Activated T-cell treated with anti-CD3 and anti-CD28 coated beads for 48 hours (primary cell): ENCODE data around the gene SLC39A9.
A peak's percentile ranks its signal among the peaks of the same experiment; 100 is the strongest.
"Not testable (repeated sequence)": the region's sequence is repeated elsewhere in the genome, so short reads cannot be mapped to it uniquely, and the experiment has no call there.

Experiments
- DNase-seq: peaks from one replicate; pipeline ENCODE4 v3.0.0-alpha.2; 2020; ENCODE audit warnings: low read depth

Gene SLC39A9

DNA sequence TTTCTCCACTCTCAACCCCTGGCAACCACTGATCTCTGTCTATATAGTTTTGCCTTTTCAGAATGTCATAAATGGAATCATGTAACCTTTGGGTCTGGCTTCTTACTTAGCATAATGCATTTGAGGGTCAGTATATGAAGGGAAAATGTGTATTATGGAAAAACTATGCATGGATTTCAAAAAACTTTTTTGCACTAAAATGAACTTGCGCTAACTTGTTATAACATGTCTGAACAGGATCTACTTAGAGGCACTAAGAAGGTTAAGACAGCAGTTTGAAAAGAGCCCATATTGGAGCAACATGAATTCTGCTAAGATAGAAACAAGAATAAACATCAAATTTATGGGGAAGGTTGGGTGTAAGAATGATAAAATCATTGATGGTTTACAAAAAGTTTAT is 29.1 kb downstream of the SLC39A9 start:
- DNase-seq = no peak

DNA sequence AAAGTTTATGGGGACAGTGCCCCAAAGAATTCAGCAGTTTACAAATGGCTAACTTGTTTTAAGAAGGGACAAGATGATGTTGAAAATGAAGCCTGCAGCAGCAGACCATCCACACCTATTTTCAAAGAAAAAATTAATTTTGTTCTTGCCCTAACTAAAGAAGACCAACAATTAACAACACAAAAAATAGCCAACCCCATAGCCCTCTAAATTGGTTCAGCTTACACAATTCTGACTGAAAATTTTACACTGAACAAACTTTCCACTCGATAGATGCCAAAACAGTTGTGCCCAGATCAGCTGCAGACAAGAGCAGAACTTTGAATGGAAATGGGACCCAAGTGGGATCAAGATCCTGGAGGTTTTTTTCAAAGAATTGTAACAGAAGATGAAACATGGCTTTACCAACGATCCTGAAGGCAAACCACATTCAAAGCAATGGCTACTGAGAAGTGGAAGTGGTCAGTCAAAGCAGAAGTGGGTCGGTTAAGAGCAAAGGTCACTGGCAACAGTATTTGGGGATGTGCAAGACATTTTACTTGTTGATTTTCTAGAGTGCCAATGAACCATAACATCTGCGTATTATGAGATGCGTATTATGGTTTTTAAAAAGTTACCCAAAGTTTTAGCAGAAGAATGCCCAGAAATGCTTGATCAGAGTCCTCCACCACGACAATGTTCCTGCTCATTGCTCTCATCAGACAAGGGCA is 30.0 kb downstream of the SLC39A9 start:
- no peak for DNase-seq

DNA sequence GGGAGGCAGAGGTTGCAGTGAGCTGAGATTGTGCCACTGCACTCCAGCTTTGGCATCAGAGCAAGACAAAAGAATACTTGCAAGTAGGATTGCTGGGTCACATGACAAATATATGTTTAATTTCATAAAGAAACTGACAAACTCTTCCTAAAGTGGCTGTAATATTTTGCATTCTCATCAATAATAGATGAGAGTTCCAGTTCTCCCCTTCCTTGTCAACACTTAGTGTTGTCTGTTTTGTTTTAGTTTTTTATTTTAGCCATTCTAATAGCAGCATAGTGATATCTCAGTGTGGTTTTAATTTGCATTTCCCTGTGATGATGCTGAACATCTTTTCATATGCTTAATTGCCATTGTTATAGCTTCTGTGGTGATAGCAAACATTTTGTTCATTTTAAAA is 31.2 kb downstream of the SLC39A9 start:
- no peak for DNase-seq

DNA sequence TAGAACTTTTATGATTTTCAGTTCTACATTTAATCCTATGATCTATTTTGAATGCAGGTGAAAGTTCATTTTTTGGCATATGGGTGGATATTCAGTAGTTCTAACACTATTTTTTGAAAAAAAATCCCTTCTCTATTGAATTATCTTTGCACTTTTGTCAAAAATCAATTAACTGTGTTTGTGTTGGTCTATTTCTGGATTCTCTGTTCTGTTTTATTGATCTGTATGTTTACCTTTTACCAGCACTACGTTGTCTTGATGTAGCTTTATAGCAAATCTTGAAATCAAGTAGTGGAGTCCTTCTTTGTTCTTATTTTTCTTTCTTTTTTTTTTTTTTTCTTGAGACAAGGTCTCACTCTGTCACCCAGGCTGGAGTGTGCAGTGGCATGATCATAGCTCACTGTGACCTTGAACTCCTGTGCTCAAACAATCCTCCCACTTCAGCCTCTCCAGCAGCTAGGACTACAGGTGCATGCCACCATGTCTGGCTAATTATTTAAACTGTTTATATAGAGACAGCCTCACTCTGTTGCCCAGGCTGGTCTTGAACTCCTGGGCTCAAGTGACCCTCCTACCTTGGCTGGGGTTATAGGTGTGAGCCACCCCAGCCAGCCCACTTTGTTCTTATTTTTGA is 31.9 kb downstream of the SLC39A9 start:
- DNase-seq = no peak

DNA sequence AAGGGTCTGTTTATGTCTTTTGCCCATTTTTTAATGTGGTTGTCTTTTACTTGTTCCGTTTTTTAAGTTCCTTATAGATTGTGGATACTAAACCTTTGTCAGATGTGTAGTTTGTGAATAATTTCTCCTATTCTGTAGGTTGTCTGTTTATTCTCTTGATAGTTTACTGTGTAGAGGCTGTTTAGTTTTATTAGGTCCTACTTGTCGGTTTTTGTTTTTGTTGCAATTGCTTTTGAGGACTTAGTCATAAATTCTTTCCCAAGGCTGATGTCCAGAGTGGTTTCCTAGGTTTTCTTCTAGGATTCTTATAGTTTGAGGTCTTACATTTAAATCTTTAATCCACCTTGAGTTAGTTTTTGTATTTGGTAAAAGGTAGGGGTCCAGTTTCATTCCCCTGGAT is 33.9 kb downstream of the SLC39A9 start:
- no peak for DNase-seq

DNA sequence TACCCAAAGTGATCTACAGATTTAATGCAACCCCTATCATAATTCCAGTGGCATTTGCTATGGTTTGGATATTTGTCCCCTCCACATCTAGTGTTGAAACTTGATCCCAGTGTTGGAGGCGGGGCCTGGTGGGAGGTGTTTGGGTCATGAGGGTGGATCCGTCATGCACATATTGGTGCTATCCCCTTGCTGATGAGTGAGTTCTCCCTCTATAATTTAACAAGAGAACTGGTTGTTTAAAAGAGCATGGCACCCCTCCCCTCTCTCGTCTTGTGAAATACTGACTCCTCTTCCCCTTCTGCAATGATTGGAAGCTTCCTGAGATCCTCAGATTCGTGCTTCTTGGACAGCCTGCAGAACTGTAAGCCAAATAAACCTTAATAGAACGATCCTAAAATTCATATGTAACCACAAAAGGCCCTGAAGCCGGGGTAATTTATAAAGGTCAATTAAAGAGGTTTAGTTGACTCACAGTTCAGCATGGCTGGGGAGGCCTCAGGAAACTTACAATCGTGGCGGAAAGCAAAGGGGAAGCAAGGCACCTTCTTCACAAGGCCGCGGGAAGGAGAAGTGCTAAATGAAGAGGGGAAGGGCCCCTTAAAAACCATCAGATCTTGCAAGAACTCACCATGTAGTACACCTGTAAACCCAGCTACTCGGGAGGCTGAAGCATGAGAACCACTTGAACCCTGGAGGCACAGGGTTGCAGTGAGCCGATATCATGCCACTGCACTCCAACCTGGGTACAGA is 41.2 kb downstream of the SLC39A9 start:
- DNase-seq = no peak

DNA sequence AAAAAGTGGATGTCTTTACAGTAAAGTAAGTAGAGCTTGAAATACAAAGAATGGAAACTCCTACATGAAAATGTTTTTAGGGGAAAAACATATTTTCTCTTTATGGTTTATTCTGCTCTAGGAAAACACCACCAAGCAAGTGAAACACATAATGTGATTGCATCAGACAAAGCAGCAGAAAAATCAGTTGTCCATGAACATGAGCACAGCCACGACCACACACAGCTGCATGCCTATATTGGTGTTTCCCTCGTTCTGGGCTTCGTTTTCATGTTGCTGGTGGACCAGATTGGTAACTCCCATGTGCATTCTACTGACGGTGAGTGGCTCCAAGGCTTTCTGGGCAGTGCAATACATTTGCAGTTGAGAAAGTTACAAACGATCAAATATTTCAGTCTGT is 43.5 kb downstream of the SLC39A9 start:
- DNase-seq = no peak

DNA sequence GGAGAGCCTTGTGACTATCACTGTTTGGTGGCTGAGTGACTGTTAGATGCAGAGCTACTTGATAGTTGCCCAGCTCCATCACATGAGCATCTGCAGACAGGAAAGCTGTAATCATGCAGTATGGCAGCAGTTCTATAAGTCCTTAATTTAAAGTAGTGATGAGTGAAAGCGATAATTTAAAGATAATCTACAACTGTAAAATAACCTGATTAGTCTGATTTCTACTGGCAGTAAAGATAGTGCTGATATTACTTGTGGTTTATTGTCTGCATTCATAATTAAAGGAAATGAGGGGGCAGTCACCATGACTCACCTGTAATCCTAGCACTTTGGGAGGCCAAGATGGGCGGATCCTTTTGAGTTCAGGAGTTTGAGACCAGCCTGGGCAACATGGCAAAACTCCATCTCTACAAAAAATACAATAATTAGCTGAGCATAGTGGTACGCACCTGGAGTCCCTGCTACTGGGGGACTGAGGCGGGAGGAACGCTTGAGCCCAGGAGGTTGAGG is 44.9 kb downstream of the SLC39A9 start:
- no peak for DNase-seq

DNA sequence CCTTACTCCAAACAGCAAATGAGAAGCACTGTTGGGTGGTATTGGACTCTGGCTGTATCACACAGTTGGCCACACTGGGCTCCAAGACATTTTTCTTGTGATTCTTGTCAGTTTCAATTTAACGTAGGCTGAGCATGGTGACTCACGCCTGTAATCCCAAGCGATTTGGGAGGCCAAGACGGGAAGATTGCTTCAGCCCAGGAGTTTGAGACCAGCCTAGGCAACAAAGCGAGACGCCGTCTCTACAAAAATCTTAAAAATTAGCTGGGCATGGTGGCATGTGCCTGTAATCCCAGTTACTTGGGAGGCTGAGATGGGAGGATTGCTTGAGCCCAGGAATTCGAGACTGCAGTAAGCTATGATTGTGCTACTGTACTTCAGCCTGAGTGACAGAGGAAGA is 50.7 kb downstream of the SLC39A9 start:
- no peak for DNase-seq

DNA sequence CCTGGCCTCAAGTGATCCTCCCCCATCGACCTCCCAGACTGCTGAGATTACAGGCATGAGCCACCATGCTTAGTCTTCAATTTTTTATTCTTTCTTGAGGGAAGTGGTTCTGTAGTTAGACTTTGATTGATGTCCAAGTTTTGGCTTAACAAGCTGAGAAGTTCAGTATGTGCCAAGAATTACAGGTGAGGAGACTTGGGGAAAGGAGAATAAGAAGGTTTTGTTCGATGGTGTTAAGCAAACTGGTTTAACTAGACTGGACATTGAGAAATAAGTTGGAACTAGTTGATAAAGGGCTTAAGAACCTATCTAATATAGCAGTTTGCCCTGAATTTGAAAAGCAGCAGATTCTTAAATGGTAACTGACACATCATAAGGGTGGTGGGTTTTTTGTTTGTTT is 53.4 kb downstream of the SLC39A9 start:
- no peak for DNase-seq

DNA sequence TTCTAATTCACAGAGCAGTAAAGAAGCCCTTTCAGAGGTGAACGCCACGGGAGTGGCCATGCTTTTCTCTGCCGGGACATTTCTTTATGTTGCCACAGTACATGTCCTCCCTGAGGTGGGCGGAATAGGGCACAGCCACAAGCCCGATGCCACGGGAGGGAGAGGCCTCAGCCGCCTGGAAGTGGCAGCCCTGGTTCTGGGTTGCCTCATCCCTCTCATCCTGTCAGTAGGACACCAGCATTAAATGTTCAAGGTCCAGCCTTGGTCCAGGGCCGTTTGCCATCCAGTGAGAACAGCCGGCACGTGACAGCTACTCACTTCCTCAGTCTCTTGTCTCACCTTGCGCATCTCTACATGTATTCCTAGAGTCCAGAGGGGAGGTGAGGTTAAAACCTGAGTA is 59.9 kb downstream of the SLC39A9 start:
- DNase-seq = no peak

DNA sequence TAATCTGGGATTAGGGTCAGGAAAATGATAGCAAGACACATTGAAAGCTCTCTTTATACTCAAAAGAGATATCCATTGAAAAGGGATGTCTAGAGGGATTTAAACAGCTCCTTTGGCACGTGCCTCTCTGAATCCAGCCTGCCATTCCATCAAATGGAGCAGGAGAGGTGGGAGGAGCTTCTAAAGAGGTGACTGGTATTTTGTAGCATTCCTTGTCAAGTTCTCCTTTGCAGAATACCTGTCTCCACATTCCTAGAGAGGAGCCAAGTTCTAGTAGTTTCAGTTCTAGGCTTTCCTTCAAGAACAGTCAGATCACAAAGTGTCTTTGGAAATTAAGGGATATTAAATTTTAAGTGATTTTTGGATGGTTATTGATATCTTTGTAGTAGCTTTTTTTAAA is 60.6 kb downstream of the SLC39A9 start:
- no peak for DNase-seq

DNA sequence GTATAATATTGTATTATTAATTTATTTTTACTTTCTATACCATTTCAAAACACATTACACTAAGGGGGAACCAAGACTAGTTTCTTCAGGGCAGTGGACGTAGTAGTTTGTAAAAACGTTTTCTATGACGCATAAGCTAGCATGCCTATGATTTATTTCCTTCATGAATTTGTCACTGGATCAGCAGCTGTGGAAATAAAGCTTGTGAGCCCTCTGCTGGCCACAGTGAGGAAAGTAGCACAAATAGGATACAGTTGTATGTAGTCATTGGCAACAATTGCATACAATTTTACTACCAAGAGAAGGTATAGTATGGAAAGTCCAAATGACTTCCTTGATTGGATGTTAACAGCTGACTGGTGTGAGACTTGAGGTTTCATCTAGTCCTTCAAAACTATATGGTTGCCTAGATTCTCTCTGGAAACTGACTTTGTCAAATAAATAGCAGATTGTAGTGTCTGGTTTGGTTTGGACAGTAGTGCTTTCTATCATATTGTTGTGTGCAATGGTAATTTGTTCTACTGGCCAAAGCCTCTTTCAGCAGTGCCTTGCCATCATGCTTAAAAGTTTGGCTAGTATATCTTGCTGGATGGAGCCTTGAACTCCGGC is 61.7 kb downstream of the SLC39A9 start:
- peak; percentile 27 for DNase-seq

DNA sequence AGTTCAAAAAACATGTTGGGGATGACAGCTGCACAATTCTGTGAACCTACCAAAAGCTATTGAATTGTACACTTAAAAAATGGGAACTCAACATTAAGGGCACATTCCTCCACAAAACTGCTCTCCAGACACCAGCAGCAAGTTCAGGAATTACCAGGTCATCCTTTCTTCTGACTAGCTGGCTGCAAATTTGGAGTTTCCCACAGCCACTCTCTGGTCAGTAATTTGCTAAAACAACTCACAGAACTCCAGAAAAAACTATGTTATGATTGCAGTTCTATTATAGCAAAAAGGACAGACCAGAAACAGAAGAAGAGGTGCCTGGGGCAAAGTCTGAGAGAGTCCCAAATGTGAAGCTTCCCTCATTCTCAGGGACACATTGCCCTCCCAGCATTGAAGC is 65.9 kb downstream of the SLC39A9 start:
- no peak for DNase-seq

DNA sequence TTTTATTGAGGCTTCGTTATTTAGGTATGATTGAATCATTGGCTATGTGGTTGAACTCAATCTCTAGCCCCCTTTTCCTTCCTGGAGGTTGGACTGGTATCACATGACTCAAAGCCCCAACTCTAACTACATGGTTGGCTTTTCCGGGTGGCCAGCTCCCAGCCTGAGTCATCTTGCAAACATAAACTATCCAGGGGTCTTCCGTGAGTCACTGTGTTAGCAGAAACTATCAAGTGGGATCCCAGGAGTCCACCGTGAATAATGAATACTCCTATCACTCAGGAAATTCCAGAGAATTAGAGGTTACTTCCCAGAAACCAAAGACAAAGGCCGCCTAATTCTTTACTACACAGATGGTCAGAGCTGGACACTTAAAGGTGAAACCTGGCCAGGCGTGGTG is 66.3 kb downstream of the SLC39A9 start:
- no peak for DNase-seq

DNA sequence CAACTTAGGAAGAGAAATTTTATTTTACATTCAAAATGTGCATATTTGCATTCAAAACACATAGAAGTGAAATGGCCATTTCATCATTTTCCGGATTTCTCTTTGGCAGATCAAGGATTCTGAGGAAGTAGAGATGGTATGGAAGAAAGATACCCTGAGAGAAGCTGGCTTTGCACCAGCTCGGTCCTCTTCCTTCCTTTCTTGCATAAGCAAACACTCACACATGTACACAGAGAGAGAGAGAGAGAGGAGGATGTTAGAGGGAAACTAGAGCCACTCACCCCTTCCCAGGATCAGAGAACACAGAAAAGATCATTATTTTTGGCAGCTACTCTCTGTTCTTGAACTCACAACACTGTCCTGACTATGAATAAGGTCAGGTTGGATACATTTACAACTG is 70.5 kb downstream of the SLC39A9 start:
- no peak for DNase-seq

DNA sequence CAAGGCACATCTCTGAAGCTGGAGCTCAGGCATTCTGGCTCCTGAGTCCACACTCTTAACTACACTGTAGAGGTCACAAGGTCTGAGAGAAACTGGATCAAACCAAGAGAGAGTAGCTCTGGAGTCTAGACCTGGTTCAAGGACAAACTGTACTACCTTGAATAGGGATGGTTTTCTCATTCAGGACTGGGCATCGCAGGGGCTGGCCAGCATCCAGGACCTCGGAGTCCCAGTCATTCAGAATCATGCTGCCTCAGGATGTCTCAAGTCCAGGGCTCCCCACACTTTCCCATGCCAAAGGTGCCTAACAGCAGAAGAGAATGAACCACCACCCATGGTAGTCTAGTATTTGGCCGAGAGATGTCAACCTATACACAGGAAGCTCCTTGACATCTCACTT is 72.9 kb downstream of the SLC39A9 start:
- no peak for DNase-seq

DNA sequence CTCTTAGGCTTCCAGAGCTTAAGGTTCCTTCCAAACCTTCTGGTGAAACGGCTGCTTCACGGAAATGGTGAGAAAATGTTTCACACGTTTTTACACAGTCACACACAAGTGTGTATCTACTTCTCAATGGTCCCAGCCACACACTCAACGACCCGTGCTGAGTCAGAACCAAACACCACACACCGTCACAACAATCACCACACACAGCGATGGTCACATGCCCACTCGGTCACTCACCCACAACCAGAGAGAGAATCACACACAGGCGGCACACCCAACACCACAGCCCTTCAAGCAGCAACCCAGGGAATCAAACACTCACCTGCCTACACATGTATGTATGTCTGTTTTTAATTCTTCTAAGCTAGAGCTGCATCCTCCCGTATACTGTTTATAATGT is 73.4 kb downstream of the SLC39A9 start:
- no peak for DNase-seq

DNA sequence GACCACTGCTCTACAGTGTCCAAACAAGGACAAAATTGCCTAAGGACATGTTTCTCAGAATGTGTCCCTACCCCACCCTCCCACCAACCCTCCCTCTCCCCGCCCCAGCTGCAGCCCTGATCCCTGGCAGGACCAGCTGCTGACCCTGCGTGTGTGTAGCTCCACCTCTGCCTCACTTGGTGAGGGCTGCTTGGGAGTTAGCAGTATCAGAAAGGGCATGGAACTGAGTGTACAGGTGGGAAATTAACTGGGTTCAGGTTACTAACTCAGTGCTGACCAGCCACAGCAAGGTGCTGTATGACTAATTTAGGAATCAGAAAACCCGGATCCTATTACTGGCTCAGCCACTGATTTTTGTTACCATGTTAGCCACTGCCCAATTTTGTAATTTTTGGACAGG is 74.8 kb downstream of the SLC39A9 start:
- DNase-seq = no peak

DNA sequence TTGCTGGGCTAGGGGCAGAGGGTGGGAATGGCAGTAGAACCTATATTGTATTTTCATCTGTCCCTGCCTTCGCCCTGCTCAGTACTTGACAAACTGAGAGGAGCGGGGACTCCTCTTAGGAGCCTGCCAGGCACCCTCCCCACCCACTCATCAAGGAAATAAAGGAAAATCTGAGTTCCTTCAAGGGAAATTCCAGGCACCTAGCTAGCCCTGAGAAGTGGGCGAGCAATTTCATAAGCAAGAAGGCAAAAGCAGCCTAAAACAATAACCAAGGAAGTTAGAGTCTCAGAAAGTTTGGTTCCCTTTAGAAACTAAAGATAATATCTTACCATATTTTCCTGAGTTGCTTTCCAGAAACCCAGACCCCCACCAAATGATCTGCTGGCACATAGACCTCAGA is 75.5 kb downstream of the SLC39A9 start:
- no peak for DNase-seq

DNA sequence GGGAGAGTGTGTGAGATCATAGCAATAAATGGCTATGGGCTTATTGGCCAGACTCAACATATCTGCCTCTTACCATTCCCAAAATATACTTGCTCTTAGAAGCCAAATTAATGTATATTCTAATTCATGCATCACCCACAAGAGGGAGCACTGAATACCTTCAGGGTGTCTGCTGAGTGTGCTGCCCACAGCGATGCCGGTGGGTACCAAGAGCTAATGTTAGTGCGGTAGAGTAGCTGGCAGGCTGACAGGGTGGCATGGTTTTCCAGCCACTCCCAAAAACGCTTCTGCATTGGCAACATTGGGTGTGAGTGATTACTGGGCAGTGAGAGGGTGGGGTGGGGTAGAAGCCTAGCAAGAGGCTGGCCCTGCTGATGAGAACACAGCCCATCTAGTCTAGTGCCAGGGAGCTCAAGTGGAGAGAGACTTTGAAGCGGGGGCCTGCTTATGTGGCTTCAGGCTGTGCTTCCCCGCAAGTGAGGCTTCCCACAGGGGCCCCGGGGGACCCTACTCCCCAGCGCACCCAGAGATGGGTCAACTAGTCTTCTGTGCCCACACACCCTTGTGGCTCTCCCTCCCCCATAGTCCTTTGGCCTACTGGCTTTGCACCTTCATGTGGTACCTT is 76.8 kb downstream of the SLC39A9 start:
- DNase-seq = no peak

DNA sequence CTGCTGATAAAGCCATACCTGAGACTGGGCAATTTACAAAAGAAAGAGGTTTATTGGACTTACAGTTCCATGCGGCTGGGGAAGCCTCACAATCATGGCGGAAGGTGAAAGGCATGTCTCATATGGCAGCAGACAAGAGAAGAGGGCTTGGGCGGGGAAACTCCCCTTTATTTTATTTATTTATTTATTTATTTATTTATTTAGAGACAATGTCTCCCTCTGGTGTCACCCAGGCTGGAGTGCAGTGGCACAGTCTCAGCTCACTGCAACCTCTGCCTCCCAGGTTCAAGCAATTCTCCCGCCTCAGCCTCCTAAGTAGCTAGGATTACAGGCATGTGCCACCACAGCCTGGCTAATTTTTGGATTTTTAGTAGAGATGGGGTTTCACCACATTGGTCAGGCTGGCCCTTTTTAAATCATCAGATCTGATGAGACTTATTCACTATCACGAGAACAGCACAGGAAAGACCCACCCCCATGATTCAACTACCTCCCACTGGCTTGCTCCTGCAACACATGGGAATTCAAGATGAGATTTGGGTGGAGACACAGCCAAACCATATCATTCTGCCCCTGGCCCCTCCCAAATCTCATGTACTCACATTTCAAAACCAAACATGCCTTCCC is 78.4 kb downstream of the SLC39A9 start:
- not testable (repeated sequence) for DNase-seq
